KMS-11 (cell line): ENCODE results near the gene HTT.

ENCODE experiments used
- H2AFZ ChIP-seq: fragments of 200-600 bp; sonication (generic); 2 replicates; pipeline ENCODE4 v1.6.1; 2016; ENCODE audit warnings: antibody characterized with exemption, mixed run types, low read depth
- H3K27ac ChIP-seq: fragments of 200-600 bp; sonication (generic); 2 replicates; pipeline ENCODE4 v1.6.1; 2016; ENCODE audit warnings: mild to moderate bottlenecking, mixed run types
- H3K27me3 ChIP-seq: fragments of 200-600 bp; sonication (generic); 2 replicates; pipeline ENCODE4 v1.6.1; 2017; ENCODE audit warnings: mild to moderate bottlenecking, low read depth, mixed run types, moderate library complexity; ENCODE audit not compliant: insufficient read depth
- H3K36me3 ChIP-seq: fragments of 200-600 bp; sonication (generic); 2 replicates; pipeline ENCODE4 v1.6.1; 2017; ENCODE audit warnings: mild to moderate bottlenecking, mixed run types; ENCODE audit not compliant: insufficient read depth
- H3K4me1 ChIP-seq: fragments of 200-600 bp; sonication (generic); 2 replicates; pipeline ENCODE4 v1.6.1; 2016; ENCODE audit warnings: mild to moderate bottlenecking, low read depth, mixed run types; ENCODE audit not compliant: poor library complexity, severe bottlenecking
- H3K4me2 ChIP-seq: fragments of 200-600 bp; sonication (generic); 2 replicates; pipeline ENCODE4 v1.7.0; 2016; ENCODE audit warnings: mild to moderate bottlenecking, mixed run types
- H3K4me3 ChIP-seq: fragments of 200-600 bp; sonication (generic); IDR thresholded peaks from 2 replicates; pipeline ENCODE4 v1.6.1; 2017; ENCODE audit warnings: low read depth, low read length, mixed read lengths; ENCODE audit not compliant: insufficient read depth
- H3K79me2 ChIP-seq: fragments of 200-600 bp; sonication (generic); 2 replicates; pipeline ENCODE4 v1.6.1; 2016; ENCODE audit warnings: low read depth, mixed run types; ENCODE audit not compliant: insufficient read depth
- H3K9ac ChIP-seq: fragments of 200-600 bp; sonication (generic); 2 replicates; pipeline ENCODE4 v1.6.1; 2016; ENCODE audit warnings: mild to moderate bottlenecking, mixed run types
- H4K20me1 ChIP-seq: fragments of 200-600 bp; sonication (generic); 2 replicates; pipeline ENCODE4 v1.6.1; 2016; ENCODE audit warnings: mild to moderate bottlenecking, mixed run types; ENCODE audit not compliant: insufficient read depth
- TF ChIP-seq, protein P1 (sequence below): fragments of 200-600 bp; sonication (generic); conservative IDR thresholded peaks from 2 replicates; pipeline ENCODE4 v1.6.1; 2017; ENCODE audit warnings: low read depth, mild to moderate bottlenecking, antibody characterized with exemption, low read length, moderate library complexity, mixed read lengths

The HTT gene

DNA sequence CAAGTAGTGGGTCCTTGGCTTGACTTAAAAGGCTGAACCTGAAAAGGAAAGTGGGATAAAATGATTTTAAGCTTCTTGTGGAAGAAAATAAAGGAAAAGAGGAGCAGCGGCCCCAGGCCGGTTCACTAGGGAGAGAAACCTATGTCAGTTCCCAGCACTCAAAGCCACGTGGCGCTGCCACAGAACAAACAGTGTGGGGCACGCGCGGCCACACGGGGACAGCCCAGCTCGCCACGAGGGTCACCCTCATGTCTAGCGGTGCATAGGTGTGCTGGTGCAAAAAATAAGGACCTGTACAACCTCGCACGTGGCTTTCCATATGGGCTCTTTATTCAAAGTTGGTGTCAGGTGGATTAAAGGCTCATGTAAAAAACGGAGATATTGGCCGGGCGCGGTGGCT, 191.6 kb downstream of the HTT start:
- Histone ChIP-seq H4K20me1 (no peaks in the 10 kb centered on the region), H3K27ac (no peak overlapping the region), H3K4me3 (no peak overlapping the region), H3K4me1 (no peaks in the 10 kb centered on the region), H3K36me3 (no peaks in the 10 kb centered on the region), H3K4me2 (no peak overlapping the region), H3K9ac (no peak overlapping the region), H2AFZ (no peak overlapping the region), H3K79me2 (no peaks in the 10 kb centered on the region), H3K27me3 (no peaks in the 10 kb centered on the region)
- TF ChIP-seq, protein P1, sequence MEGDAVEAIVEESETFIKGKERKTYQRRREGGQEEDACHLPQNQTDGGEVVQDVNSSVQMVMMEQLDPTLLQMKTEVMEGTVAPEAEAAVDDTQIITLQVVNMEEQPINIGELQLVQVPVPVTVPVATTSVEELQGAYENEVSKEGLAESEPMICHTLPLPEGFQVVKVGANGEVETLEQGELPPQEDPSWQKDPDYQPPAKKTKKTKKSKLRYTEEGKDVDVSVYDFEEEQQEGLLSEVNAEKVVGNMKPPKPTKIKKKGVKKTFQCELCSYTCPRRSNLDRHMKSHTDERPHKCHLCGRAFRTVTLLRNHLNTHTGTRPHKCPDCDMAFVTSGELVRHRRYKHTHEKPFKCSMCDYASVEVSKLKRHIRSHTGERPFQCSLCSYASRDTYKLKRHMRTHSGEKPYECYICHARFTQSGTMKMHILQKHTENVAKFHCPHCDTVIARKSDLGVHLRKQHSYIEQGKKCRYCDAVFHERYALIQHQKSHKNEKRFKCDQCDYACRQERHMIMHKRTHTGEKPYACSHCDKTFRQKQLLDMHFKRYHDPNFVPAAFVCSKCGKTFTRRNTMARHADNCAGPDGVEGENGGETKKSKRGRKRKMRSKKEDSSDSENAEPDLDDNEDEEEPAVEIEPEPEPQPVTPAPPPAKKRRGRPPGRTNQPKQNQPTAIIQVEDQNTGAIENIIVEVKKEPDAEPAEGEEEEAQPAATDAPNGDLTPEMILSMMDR, result no peak

GRCh38 chr4:3267576-3268394, 193.3 kb downstream of the HTT start:
- Histone ChIP-seq H3K27ac (no peak overlapping the region), H3K4me3 (no peak overlapping the region), H4K20me1 (no peaks in the 10 kb centered on the region), H3K27me3 (no peaks in the 10 kb centered on the region), H3K79me2 (no peaks in the 10 kb centered on the region), H3K4me2 (no peak overlapping the region), H2AFZ (no peak overlapping the region), H3K36me3 (no peaks in the 10 kb centered on the region), H3K4me1 (no peaks in the 10 kb centered on the region), H3K9ac (no peak overlapping the region)
- TF ChIP-seq, protein P1, result no peak

- Histone ChIP-seq H2AFZ (no peak overlapping the region), H4K20me1 (no peaks in the 10 kb centered on the region), H3K27ac (no peak overlapping the region), H3K79me2 (no peaks in the 10 kb centered on the region), H3K36me3 (no peaks in the 10 kb centered on the region), H3K4me1 (peaks cover 4% of the 10 kb centered on the region), H3K27me3 (no peaks in the 10 kb centered on the region), H3K4me2 (no peak overlapping the region), H3K4me3 (no peak overlapping the region), H3K9ac (no peak overlapping the region)
- TF ChIP-seq, protein P1, result no peak
Measured at GRCh38 chr4:3268395-3269104, 194.1 kb downstream of the HTT start.

- Histone ChIP-seq H3K27me3 (no peaks in the 10 kb centered on the region), H3K36me3 (no peaks in the 10 kb centered on the region), H3K4me1 (peaks cover 4% of the 10 kb centered on the region), H3K27ac (no peak overlapping the region), H4K20me1 (no peaks in the 10 kb centered on the region), H3K9ac (no peak overlapping the region), H3K4me3 (no peak overlapping the region), H3K79me2 (no peaks in the 10 kb centered on the region), H2AFZ (no peak overlapping the region), H3K4me2 (no peak overlapping the region)
- TF ChIP-seq, protein P1, result no peak
Measured at GRCh38 chr4:3269105-3269927, 194.8 kb downstream of the HTT start.
